Measurements from ENCODE around the gene E2F7. TPM values are rescaled to one million over a fixed set of nuclear protein-coding genes. Genes with fewer than 3 reads are reported as not detected.

Gene E2F7
- 1 to 10 TPM in 3 of 4 donors, under 1 TPM in 1; 0.83 to 5.2 (median 1.9) TPM for total RNA-seq

GRCh38 chr12:77065361-77066204 is at the start of gene E2F7:
Gene E2F7, minus strand, starts transcription at chr12:77065569. Its CDS starts 934 bp downstream, at chr12:77064635.
- Histone ChIP-seq H3K4me1 (peaks cover 6% of the 10 kb centered on the region), H3K27ac (peak within 1 kb of the TSS; percentile 4), H3K9me3 (no peaks in the 10 kb centered on the region), H3K27me3 (peaks cover 3% of the 10 kb centered on the region), H3K36me3 (no peaks in the 10 kb centered on the region), H3K4me3 (peak within 1 kb of the TSS; percentile 63)
- peak; percentile 86 to 87 for DNase-seq (ENCODE audit: low spot score in 2 of 2)
- TF ChIP-seq EP300 (IDR thresholded peaks at IDR 0.05), result no peak
- no peak for TF ChIP-seq POLR2A (IDR thresholded peaks at IDR 0.05)
- no peak for TF ChIP-seq CTCF (IDR thresholded peaks at IDR 0.05)
- no peak for TF ChIP-seq POLR2AphosphoS5 (IDR thresholded peaks at IDR 0.05)
- under 1% methylated on average over 25 of the region's 87 CpGs for WGBS

GRCh38 chr12:77113971-77114370 is 48.6 kb upstream of the E2F7 start:
- no peaks in the 10 kb centered on the region for H3K4me1 ChIP-seq
- WGBS, result 83% methylated on average over 4 of the region's 4 CpGs
- TF ChIP-seq POLR2AphosphoS5 (IDR thresholded peaks at IDR 0.05) (no peak), POLR2A (IDR thresholded peaks at IDR 0.05) (no peak), EP300 (IDR thresholded peaks at IDR 0.05) (no peak), CTCF (IDR thresholded peaks at IDR 0.05) (no peak)
- DNase-seq (ENCODE audit: low spot score in 2 of 2), result no peak
- H3K27ac ChIP-seq, result no peak overlapping the region
- no peaks in the 10 kb centered on the region for H3K36me3 ChIP-seq
- H3K9me3 ChIP-seq, result peaks cover 4% of the 10 kb centered on the region
- no peaks in the 10 kb centered on the region for H3K27me3 ChIP-seq
- H3K4me3 ChIP-seq, result no peak overlapping the region

- Histone ChIP-seq H3K9me3 (peaks cover 4% of the 10 kb centered on the region), H3K27me3 (no peaks in the 10 kb centered on the region), H3K4me3 (no peak overlapping the region), H3K27ac (no peak overlapping the region), H3K36me3 (no peaks in the 10 kb centered on the region), H3K4me1 (no peaks in the 10 kb centered on the region)
- WGBS, result 86% methylated on average over 1 of the region's 1 CpG
- no peak for TF ChIP-seq EP300 (IDR thresholded peaks at IDR 0.05)
- no peak for TF ChIP-seq CTCF (IDR thresholded peaks at IDR 0.05)
- TF ChIP-seq POLR2AphosphoS5 (IDR thresholded peaks at IDR 0.05), result no peak
- no peak for TF ChIP-seq POLR2A (IDR thresholded peaks at IDR 0.05)
- no peak for DNase-seq (ENCODE audit: low spot score in 2 of 2)
Measured at GRCh38 chr12:77108707-77109106, 43.3 kb upstream of the E2F7 start.

GRCh38 chr12:77107121-77107520 is 41.8 kb upstream of the E2F7 start:
- no peak for TF ChIP-seq CTCF (IDR thresholded peaks at IDR 0.05)
- no peak for TF ChIP-seq POLR2A (IDR thresholded peaks at IDR 0.05)
- no peak for TF ChIP-seq EP300 (IDR thresholded peaks at IDR 0.05)
- TF ChIP-seq POLR2AphosphoS5 (IDR thresholded peaks at IDR 0.05), result no peak
- 70% methylated on average over 2 of the region's 2 CpGs for WGBS
- H3K27ac ChIP-seq, result no peak overlapping the region
- H3K4me1 ChIP-seq, result no peaks in the 10 kb centered on the region
- DNase-seq (ENCODE audit: low spot score in 2 of 2), result no peak
- H3K9me3 ChIP-seq, result peaks cover 4% of the 10 kb centered on the region
- H3K36me3 ChIP-seq, result no peaks in the 10 kb centered on the region
- no peaks in the 10 kb centered on the region for H3K27me3 ChIP-seq
- no peak overlapping the region for H3K4me3 ChIP-seq

- Histone ChIP-seq H3K27me3 (no peaks in the 10 kb centered on the region), H3K4me1 (no peaks in the 10 kb centered on the region), H3K36me3 (no peaks in the 10 kb centered on the region), H3K9me3 (no peaks in the 10 kb centered on the region), H3K4me3 (no peak overlapping the region), H3K27ac (no peak overlapping the region)
- WGBS, result 73% methylated on average over 3 of the region's 3 CpGs
- TF ChIP-seq POLR2AphosphoS5 (IDR thresholded peaks at IDR 0.05) (no peak), CTCF (IDR thresholded peaks at IDR 0.05) (no peak), EP300 (IDR thresholded peaks at IDR 0.05) (no peak), POLR2A (IDR thresholded peaks at IDR 0.05) (no peak)
- no peak for DNase-seq (ENCODE audit: low spot score in 2 of 2)
Measured at GRCh38 chr12:77104792-77105191, 39.4 kb upstream of the E2F7 start.
